ENCODE results near the gene CST11.

DNA sequence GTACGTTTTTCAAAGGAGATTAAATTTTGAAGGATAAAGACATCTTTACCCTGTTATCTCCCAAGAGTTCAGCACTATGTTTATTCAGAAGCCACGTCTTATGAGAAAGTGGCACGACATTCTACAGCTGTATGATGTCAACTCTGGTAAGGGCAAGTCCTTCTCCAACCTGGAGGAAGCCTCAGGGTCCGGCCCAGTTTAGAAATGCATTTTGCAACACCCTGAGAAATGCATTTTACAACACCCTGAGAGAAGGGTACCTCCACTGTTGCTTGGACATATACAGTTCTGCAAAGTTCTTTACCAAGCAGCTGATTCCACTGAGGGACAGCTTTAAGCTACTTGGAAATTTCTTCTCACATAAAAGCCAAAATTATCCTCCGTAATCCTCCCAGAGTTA, 48.9 kb downstream of the CST11 start:
- TF ChIP-seq TP53 (CRISPR knock-in tag; IDR thresholded peaks at IDR 0.05) (no peak), EHF (CRISPR knock-in tag; IDR thresholded peaks at IDR 0.05) (no peak), ESRRA (IDR thresholded peaks at IDR 0.05; ENCODE audit: borderline replicate concordance, low read length) (no peak), RAD21 (conservative IDR thresholded peaks at IDR 0.05 in 1 of 2, IDR thresholded peaks at IDR 0.05 in 1 of 2) (no peak), POLR2A (IDR thresholded peaks at IDR 0.05; ENCODE audit: low read length) (no peak)
- TF ChIP-seq, protein P1, sequence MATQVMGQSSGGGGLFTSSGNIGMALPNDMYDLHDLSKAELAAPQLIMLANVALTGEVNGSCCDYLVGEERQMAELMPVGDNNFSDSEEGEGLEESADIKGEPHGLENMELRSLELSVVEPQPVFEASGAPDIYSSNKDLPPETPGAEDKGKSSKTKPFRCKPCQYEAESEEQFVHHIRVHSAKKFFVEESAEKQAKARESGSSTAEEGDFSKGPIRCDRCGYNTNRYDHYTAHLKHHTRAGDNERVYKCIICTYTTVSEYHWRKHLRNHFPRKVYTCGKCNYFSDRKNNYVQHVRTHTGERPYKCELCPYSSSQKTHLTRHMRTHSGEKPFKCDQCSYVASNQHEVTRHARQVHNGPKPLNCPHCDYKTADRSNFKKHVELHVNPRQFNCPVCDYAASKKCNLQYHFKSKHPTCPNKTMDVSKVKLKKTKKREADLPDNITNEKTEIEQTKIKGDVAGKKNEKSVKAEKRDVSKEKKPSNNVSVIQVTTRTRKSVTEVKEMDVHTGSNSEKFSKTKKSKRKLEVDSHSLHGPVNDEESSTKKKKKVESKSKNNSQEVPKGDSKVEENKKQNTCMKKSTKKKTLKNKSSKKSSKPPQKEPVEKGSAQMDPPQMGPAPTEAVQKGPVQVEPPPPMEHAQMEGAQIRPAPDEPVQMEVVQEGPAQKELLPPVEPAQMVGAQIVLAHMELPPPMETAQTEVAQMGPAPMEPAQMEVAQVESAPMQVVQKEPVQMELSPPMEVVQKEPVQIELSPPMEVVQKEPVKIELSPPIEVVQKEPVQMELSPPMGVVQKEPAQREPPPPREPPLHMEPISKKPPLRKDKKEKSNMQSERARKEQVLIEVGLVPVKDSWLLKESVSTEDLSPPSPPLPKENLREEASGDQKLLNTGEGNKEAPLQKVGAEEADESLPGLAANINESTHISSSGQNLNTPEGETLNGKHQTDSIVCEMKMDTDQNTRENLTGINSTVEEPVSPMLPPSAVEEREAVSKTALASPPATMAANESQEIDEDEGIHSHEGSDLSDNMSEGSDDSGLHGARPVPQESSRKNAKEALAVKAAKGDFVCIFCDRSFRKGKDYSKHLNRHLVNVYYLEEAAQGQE (IDR thresholded peaks at IDR 0.05) = no peak
- TF ChIP-seq, protein P2, sequence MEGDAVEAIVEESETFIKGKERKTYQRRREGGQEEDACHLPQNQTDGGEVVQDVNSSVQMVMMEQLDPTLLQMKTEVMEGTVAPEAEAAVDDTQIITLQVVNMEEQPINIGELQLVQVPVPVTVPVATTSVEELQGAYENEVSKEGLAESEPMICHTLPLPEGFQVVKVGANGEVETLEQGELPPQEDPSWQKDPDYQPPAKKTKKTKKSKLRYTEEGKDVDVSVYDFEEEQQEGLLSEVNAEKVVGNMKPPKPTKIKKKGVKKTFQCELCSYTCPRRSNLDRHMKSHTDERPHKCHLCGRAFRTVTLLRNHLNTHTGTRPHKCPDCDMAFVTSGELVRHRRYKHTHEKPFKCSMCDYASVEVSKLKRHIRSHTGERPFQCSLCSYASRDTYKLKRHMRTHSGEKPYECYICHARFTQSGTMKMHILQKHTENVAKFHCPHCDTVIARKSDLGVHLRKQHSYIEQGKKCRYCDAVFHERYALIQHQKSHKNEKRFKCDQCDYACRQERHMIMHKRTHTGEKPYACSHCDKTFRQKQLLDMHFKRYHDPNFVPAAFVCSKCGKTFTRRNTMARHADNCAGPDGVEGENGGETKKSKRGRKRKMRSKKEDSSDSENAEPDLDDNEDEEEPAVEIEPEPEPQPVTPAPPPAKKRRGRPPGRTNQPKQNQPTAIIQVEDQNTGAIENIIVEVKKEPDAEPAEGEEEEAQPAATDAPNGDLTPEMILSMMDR (IDR thresholded peaks at IDR 0.05) = no peak

All from A549 (cell line).